Effector CD8-positive, alpha-beta T cell (primary cell): Measurements from ENCODE around the gene RAB4B.
"Not testable (repeated sequence)": the region's sequence is repeated elsewhere in the genome, so short reads cannot be mapped to it uniquely, and the experiment has no call there.

ENCODE experiments used
- DNase-seq: peaks from one replicate; lab custom pipeline; 2025; lab: John Stamatoyannopoulos, UW

The RAB4B gene

DNA sequence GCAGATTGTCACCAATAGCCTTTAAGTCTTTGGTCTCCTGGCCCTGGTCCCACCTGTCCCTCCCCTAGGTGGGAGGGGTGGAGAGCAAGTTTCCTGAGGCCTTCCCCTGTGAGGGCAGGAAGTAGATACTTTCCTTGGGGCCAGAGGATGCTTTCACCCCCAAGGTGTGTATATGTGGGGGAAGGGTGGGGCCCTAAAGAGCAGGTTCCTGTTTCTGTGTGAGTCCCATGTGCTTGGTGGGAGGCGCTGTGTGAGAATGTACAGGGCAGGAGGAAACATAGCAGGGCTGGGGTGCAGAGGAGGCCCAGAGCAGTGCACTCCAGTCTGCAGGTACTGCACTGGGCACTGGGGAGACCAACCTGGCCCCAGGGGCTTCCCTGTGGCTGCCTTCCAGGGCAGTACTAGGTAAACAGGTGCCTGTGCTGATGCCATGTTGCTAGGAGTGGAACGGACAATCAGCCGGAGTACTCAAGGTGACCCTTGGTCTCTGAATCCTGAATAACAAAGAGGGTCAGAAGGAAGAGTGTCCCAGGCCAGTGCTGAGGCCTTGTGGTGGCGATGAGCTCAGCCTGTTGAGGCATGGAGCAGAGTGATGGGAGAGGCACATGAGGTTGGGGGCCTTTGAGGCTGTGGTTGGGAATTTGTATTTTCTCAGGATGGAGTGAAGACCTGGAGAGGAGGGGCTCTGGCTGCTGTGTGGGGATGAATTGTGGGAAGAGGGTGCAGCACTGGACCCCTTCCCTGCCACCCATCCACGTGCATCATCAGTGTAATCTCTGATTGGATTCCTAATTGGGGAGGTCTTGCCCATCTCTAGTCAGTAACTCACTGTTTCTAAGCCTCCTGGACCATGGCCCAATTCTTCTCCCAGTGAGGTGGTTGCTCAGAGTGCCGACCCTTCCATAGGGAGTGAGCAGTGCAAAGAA, 26.1 kb downstream of the RAB4B start:
- peak; percentile 38 for DNase-seq

GRCh38 chr19:40804783-40805242, 26.8 kb downstream of the RAB4B start:
- DNase-seq: no peak

DNA sequence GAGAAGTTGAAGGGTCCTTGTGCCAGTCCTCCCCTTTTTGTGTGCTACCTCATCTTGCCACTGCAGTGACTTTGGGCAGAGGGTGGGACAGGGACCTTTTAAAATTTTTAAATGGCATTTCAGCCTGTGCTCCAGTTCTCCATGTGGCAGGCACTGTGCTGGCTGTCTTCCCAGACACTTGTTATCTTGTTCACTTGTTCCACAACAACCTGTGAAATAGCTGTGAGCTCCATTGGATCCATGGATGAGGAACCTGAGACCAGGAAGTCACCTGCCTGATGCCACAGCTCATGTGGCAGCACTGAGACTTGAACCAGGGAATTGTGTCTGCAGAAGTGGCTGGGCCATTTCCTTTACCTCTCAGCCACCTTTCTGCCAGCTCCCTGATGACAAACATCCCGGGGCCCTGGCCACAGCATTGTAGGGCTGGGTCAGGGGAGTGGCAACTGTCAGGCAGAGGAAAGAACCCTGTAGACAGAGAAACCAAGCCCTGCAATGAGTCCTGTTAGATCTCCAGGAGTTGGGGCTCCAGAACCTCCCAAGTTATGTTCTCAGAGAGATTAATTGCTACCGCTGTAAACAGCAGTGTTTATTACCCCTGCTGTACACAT, 27.3 kb downstream of the RAB4B start:
- no peak for DNase-seq

DNA sequence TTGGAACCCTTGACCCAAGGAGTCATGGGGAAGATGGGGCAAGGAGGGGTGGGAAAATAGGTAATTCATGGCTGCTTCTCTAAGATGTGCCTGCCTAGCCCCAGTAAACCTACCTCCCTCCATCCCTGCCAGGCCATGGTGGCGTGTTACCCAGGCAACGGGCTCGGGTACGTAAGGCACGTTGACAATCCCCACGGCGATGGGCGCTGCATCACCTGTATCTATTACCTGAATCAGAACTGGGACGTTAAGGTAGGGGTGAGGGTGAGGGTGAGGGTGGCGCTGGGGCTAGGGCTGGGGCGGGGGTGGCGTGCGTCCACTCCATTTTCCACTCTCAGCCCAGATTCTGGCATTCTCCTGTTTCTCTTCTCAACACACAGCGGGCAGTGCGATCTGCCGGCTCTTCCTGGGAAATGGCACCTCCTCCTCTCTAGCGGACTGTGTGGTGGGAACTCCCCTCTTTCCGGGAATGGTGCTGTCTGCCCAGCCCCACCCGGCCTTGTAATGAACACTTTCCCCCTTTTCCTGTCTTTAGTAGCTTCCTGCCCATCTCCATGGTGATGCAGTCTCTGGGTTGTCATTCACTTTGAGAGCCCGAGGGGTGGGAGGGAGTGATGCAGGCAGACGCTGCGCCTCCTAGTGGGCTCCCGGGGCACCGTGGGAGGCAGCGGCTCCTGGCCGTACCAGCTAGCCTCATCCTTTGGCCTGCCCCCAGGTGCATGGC, 28.5 kb downstream of the RAB4B start:
- DNase-seq: peak; percentile 71

DNA sequence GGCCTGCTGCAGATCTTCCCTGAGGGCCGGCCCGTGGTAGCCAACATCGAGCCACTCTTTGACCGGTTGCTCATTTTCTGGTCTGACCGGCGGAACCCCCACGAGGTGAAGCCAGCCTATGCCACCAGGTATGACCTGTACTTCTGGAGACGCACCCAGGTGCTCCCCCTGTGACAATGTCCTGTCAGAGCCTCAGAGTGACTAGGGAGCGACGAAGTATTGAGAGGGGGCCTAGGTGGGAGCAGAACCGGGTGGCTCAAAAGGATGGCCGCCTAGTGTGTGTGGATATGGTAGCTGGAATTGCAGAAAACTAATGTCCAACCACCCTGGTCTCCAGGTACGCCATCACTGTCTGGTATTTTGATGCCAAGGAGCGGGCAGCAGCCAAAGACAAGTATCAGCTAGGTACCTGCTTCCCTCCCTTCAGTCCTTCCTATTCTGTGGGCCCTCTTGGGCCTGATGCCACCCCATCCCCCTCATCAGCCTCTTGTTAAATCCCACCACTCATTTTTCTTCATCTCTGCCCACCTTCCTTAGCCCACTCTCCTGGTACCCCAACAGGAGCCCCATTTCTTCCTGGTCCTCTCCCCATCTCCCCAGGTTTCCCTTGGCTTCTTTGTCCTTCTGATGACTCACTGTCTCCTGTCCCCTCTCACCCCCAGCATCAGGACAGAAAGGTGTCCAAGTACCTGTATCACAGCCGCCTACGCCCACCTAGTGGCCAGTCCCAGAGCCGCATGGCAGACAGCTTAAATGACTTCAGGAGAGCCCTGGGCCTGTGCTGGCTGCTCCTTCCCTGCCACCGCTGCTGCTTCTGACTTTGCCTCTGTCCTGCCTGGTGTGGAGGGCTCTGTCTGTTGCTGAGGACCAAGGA, 29.3 kb downstream of the RAB4B start:
- DNase-seq: no peak

- no peak for DNase-seq
Measured at GRCh38 chr19:40808021-40808325, 29.9 kb downstream of the RAB4B start.

DNA sequence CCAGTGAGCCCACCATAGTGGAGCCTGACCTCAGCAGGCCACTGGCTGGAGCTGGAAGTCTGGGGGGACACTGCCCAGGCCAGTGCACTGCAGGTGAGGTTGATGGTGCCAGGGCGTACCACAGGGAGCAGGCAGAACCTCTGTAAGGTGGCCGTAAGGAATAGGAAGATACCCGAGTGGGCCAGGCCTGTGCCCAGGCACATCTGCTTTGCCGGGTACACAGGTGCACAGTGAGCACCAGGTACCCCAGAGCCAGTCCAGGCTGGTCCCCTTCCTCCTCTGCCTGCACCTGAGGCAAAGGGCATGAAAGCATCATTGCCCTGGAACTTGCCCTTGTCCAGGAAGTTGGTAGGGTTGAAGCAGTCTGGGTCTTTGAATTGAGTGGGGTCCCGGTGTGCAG, 30.4 kb downstream of the RAB4B start:
- DNase-seq: no peak

DNA sequence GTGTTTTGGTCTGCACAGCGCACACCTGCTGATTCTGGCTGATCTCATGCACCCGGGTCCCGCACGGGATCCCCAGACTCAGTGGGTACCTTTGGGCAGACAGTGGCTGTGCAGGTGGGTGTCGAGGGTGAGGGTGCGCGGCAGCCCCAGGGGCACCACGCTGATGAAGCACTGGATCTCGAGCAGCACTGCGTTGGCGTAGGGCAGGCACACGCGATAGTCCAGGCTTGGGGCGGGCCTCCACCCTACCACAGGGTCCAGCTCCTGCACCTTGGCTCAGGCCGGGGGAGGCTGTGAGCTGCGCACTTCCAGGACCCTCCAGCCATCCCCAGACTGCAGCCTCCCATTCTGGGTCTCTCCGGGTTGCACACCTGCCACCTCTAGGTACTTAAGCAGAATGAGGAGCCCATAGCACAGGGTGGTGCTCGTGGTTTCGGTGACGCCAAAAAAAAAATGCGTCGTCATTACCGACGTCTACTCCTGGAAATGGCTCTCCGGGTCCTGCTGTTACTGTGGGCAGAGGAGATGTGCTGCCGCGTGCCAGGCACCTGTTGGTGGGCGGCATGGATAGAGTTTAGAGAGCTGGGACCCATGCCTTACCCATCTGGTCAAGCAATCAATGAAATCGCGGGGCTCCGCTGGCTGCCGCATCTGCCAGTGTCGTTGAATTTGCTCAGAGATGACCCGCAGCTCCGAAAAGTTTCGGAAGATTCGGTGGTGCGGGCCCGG, 31.5 kb downstream of the RAB4B start:
- no peak for DNase-seq

DNA sequence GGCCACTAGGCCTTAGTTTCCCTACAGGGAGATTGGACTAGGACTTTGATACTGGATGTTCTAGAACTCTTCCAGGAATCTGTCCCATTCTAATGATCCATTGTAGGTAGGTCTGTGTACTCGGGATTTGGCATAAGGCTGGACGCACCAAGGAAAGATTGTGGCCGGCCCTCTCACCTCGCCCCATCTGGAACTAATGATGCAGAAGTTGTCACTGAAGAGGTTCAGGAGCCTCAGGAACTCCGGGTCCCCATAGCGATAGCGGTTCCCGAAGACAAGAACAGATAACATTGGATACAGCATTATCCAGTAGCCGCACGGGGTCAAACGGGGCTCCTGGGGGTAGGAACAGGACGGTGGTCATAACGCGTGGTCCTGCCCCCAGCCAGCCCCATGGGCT, 32.1 kb downstream of the RAB4B start:
- DNase-seq: no peak

- DNase-seq: peak; percentile 24
Measured at GRCh38 chr19:40810649-40811408, 32.8 kb downstream of the RAB4B start.

- DNase-seq: peak; percentile 29
Measured at GRCh38 chr19:40811478-40812341, 33.7 kb downstream of the RAB4B start.

GRCh38 chr19:40812571-40812970, 34.5 kb downstream of the RAB4B start:
- not testable (repeated sequence) for DNase-seq

- no peak for DNase-seq
Measured at GRCh38 chr19:40813182-40813581, 35.1 kb downstream of the RAB4B start.

GRCh38 chr19:40815223-40815622, 37.2 kb downstream of the RAB4B start:
- no peak for DNase-seq

- peak; percentile 48 for DNase-seq
Measured at GRCh38 chr19:40818480-40819399, 40.7 kb downstream of the RAB4B start.

- DNase-seq: peak; percentile 56
Measured at GRCh38 chr19:40819479-40820234, 41.6 kb downstream of the RAB4B start.

DNA sequence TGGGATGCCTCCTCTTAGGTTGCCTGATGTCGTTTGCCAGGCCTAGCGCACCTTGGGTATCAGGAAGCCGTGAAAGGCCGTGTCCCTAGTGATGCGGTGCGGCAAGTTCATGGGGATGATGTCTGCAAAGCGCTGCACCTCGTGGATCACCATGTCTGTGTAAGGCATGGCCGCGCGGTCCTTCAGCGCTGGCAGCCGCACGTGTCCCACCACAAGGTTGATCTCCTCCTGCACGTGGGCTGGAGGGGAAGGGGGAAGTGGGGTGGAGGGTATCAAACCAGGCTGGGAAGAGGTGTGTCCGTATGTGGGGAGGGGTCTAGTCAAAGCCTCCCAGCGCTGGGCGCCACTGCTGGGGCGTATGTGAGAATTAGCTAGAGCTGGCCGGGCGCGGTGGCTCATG, 44.1 kb downstream of the RAB4B start:
- no peak for DNase-seq
